ENCODE results near the gene PTPRN2.

The PTPRN2 gene

GRCh38 chr7:158570449-158571170 is 17.0 kb downstream of the PTPRN2 start:
- DNase-seq (ENCODE audit: low read depth): no peak
- H3K4me3 ChIP-seq (ENCODE audit: low read depth, low read length): no peak overlapping the region
- TF ChIP-seq CTCF (IDR thresholded peaks at IDR 0.05; ENCODE audit: low read depth, low read length, missing control alignments): no peak

GRCh38 chr7:158569858-158570323 is 17.7 kb downstream of the PTPRN2 start:
- DNase-seq (ENCODE audit: low read depth): no peak
- H3K4me3 ChIP-seq (ENCODE audit: low read depth, low read length): no peak overlapping the region
- no peak for TF ChIP-seq CTCF (IDR thresholded peaks at IDR 0.05; ENCODE audit: low read depth, low read length, missing control alignments)

GRCh38 chr7:158568974-158569857 is 18.4 kb downstream of the PTPRN2 start:
- TF ChIP-seq CTCF (IDR thresholded peaks at IDR 0.05; ENCODE audit: low read depth, low read length, missing control alignments): no peak
- no peak for DNase-seq (ENCODE audit: low read depth)
- H3K4me3 ChIP-seq (ENCODE audit: low read depth, low read length): no peak overlapping the region

GRCh38 chr7:158567153-158567603 is 20.4 kb downstream of the PTPRN2 start:
- H3K4me3 ChIP-seq (ENCODE audit: low read depth, low read length): no peak overlapping the region
- TF ChIP-seq CTCF (IDR thresholded peaks at IDR 0.05; ENCODE audit: low read depth, low read length, missing control alignments): no peak
- DNase-seq (ENCODE audit: low read depth): no peak

- DNase-seq (ENCODE audit: low read depth): no peak
- TF ChIP-seq CTCF (IDR thresholded peaks at IDR 0.05; ENCODE audit: low read depth, low read length, missing control alignments): no peak
- no peak overlapping the region for H3K4me3 ChIP-seq (ENCODE audit: low read depth, low read length)
Observed at GRCh38 chr7:158564663-158565035, 23.0 kb downstream of the PTPRN2 start.

GRCh38 chr7:158563911-158564662 is 23.5 kb downstream of the PTPRN2 start:
- DNase-seq (ENCODE audit: low read depth): no peak
- TF ChIP-seq CTCF (IDR thresholded peaks at IDR 0.05; ENCODE audit: low read depth, low read length, missing control alignments): no peak
- H3K4me3 ChIP-seq (ENCODE audit: low read depth, low read length): no peak overlapping the region
